HCT116 (cell line): ENCODE data around the gene SLC7A5. TPM values are rescaled to one million over a fixed set of nuclear protein-coding genes. Genes with fewer than 3 reads are reported as not detected.

Experiments used
- ATAC-seq: fragments of 200-7000 bp; cut with Tn5 transposase; 2 replicates; pipeline ENCODE4 v1.9.1; 2020; ENCODE audit warnings: mild to moderate bottlenecking, moderate library complexity
- BruUV-seq: library from RNA; stranded (reverse); fragments of 400-500 nt; replicated peaks from 2 replicates; lab custom pipeline; 2021; lab: Mats Ljungman, UMichigan
- CTCF ChIA-PET: fragments of 300-600 bp; sonication (Branson Sonifier 250); formaldehyde crosslinking; loops from one replicate; lab custom pipeline; 2021; ENCODE audit warnings: antibody characterized with exemption; lab: Charles Lee
- POLR2A ChIA-PET: fragments of 300-600, 350-600 bp; sonication (Branson Sonifier 250); formaldehyde crosslinking; loops from one replicate; lab custom pipeline; 2021; ENCODE audit warnings: antibody characterized with exemption; lab: Charles Lee
- RAD21 ChIA-PET, 2 experiments: fragments of 300-600 bp; sonication (Branson Sonifier 250); formaldehyde crosslinking; loops; one replicate each; lab custom pipeline; 2023; ENCODE audit warnings: low total read pairs in 2 of 2; ENCODE audit not compliant: uncharacterized antibody in 2 of 2, unreplicated experiment in 2 of 2, low non-redundant PET in 1 of 2; lab: Charles Lee
- DNase-seq: peaks from one replicate; pipeline ENCODE4 v3.0.0-alpha.2; 2010; ENCODE audit warnings: low read depth, low spot score
- H2AFZ ChIP-seq: fragments of 200-600 bp; shearing (Covaris generic), sonication (generic); 2 replicates; pipeline ENCODE4 v1.6.1; 2017; ENCODE audit warnings: low read depth, mixed run types, mixed read lengths, antibody characterized with exemption, low read length; ENCODE audit not compliant: poor library complexity, severe bottlenecking
- H3K27ac ChIP-seq: 2 replicates; pipeline ENCODE4 v1.5.1; 2012; ENCODE audit warnings: low read depth, low read length
- H3K27me3 ChIP-seq: fragments of 200-600 bp; sonication (generic); 2 replicates; pipeline ENCODE4 v1.6.1; 2016; ENCODE audit warnings: mixed run types, low read length, mixed read lengths; ENCODE audit not compliant: insufficient read depth
- H3K36me3 ChIP-seq, 2 experiments: fragments of 200-500 bp in 1 of 2; fragments of 200-600 bp in 1 of 2; sonication (Bioruptor generic) in 1 of 2; sonication (generic) in 1 of 2; 2 replicates each; pipeline versions ENCODE4 v1.5.1 to v1.6.1; 2014 to 2016; ENCODE audit warnings: low read length in 2 of 2, inconsistent platforms in 1 of 2, mixed read lengths in 1 of 2, mixed run types in 1 of 2; ENCODE audit not compliant: insufficient read depth in 2 of 2, control insufficient read depth in 1 of 2
- H3K4me1 ChIP-seq, 2 experiments: fragments of 200-600 bp in 1 of 2; sonication (generic) in 1 of 2; 2 replicates each; pipeline versions ENCODE4 v1.5.1 to v1.6.1; 2012 to 2017; ENCODE audit warnings: low read length in 2 of 2, inconsistent platforms in 1 of 2, mild to moderate bottlenecking in 1 of 2, mixed read lengths in 1 of 2, mixed run types in 1 of 2, moderate library complexity in 1 of 2; ENCODE audit not compliant: insufficient read depth in 2 of 2, control insufficient read depth in 1 of 2
- H3K4me2 ChIP-seq: fragments of 200-600 bp; sonication (generic); 2 replicates; pipeline ENCODE4 v1.6.1; 2017; ENCODE audit warnings: mixed run types, low read length, mixed read lengths
- H3K4me3 ChIP-seq, 2 experiments: fragments of 200-600 bp in 1 of 2; sonication (generic) in 1 of 2; replicated peaks in 1 of 2; 2 replicates each; pipeline ENCODE4 v1.5.1; 2011 to 2016; ENCODE audit warnings: low read length in 2 of 2, control low read depth in 1 of 2, low read depth in 1 of 2, mild to moderate bottlenecking in 1 of 2, mixed read lengths in 1 of 2, mixed run types in 1 of 2
- H3K79me2 ChIP-seq: fragments of 200-600 bp; sonication (generic); 2 replicates; pipeline ENCODE4 v1.6.1; 2017; ENCODE audit warnings: mild to moderate bottlenecking, mixed run types, low read length, moderate library complexity, mixed read lengths; ENCODE audit not compliant: insufficient read depth
- H3K9ac ChIP-seq: fragments of 200-600 bp; sonication (generic); 2 replicates; pipeline ENCODE4 v1.6.1; 2016; ENCODE audit warnings: low read length, mixed read lengths
- H3K9me2 ChIP-seq: fragments of 200-600 bp; sonication (generic), shearing (Covaris generic); 2 replicates; pipeline ENCODE4 v1.6.1; 2017; ENCODE audit warnings: mixed run types, mild to moderate bottlenecking, moderate library complexity; ENCODE audit not compliant: insufficient read depth
- H3K9me3 ChIP-seq, 2 experiments: fragments of 200-500 bp in 1 of 2; fragments of 200-600 bp in 1 of 2; sonication (Bioruptor generic) in 1 of 2; sonication (generic) in 1 of 2; 2 replicates each; pipeline ENCODE4 v1.6.1; 2014 to 2017; ENCODE audit warnings: low read length in 2 of 2, mixed read lengths in 2 of 2, inconsistent platforms in 1 of 2, low read depth in 1 of 2, mild to moderate bottlenecking in 1 of 2, mixed run types in 1 of 2, moderate library complexity in 1 of 2; ENCODE audit not compliant: control insufficient read depth in 1 of 2, insufficient read depth in 1 of 2
- H4K20me1 ChIP-seq: fragments of 200-600 bp; sonication (generic), shearing (Covaris generic); 2 replicates; pipeline ENCODE4 v1.6.1; 2017; ENCODE audit warnings: mixed run types, mild to moderate bottlenecking, moderate library complexity; ENCODE audit not compliant: insufficient read depth
- CBX3 ChIP-seq: IDR thresholded peaks from 2 replicates; pipeline ENCODE4 v1.6.1; 2012; ENCODE audit warnings: low read depth
- CEBPB ChIP-seq: IDR thresholded peaks from 2 replicates; pipeline ENCODE4 v1.6.1; 2012; ENCODE audit warnings: low read depth
- ELF1 ChIP-seq: IDR thresholded peaks from 2 replicates; pipeline ENCODE4 v1.6.1; 2012; ENCODE audit warnings: low read depth, borderline replicate concordance
- FOSL1 ChIP-seq: IDR thresholded peaks from 2 replicates; pipeline ENCODE4 v1.6.1; 2012; ENCODE audit warnings: low read depth
- JUND ChIP-seq: IDR thresholded peaks from 2 replicates; pipeline ENCODE4 v1.6.1; 2012
- POLR2A ChIP-seq: IDR thresholded peaks from 2 replicates; pipeline ENCODE4 v1.7.0; 2011; ENCODE audit warnings: borderline replicate concordance; ENCODE audit not compliant: insufficient read depth, insufficient read length; ENCODE audit errors: extremely low read depth
- POLR2AphosphoS5 ChIP-seq: IDR thresholded peaks from 2 replicates; pipeline ENCODE4 v1.6.1; 2011; ENCODE audit warnings: mild to moderate bottlenecking, low read depth, low read length, moderate library complexity
- SIN3A ChIP-seq: IDR thresholded peaks from 2 replicates; pipeline ENCODE4 v1.6.1; 2012; ENCODE audit warnings: low read depth
- SRF ChIP-seq: IDR thresholded peaks from 2 replicates; pipeline ENCODE4 v1.6.1; 2012; ENCODE audit warnings: low read depth
- ZFX ChIP-seq: fragments of 450-650 bp; IDR thresholded peaks from 2 replicates; pipeline ENCODE4 v1.6.1; 2017
- intact Hi-C: fragments of 100-400 bp; cut with micrococcal nuclease; formaldehyde crosslinking; loops from 2 replicates; pipeline ENCODE4 v1.10.0; 2022
- total RNA-seq: library from RNA; stranded (reverse); gene quantifications from one replicate; pipeline ENCODE4 v1.2.1, GENCODE V29; 2021; ENCODE audit not compliant: unreplicated experiment
- TF ChIP-seq, protein P1 (sequence below): IDR thresholded peaks from 2 replicates; pipeline ENCODE4 v1.6.1; 2012
- TF ChIP-seq, protein P2 (sequence below): IDR thresholded peaks from 2 replicates; pipeline ENCODE4 v1.6.1; 2011; ENCODE audit warnings: mild to moderate bottlenecking, low read length, moderate library complexity; ENCODE audit not compliant: insufficient replicate concordance; ENCODE audit errors: extremely low read depth
- TF ChIP-seq, protein P3 (sequence below): IDR thresholded peaks from 2 replicates; pipeline ENCODE4 v1.6.1; 2012

The SLC7A5 gene
- total RNA-seq, 1 experiment from 2014 or later = 482 TPM

DNA sequence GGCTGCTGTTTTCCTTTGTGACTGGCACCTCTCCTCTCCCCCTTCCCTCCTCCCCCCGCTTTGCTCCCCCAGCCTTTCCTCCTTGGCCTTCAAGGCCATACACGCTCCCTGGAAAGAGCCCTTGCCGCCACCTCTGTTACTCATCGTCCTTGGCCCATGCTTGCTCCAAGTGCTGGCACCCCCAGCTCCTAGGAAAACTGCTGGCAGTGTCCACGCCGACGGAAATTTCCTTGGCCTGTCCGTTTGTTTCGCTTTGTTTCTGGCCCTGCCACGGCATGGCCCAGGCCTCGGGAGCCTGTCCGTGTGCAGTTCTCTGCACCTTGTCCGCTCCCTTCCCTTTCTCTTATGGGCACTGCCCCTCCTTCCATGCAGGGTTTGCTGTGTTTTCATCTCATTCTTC is 49.0 kb upstream of the SLC7A5 start:
- H3K9me3 ChIP-seq = no peaks in the 10 kb centered on the region
- intact Hi-C loops = no loop called here
- no TSS peak for BruUV-seq
- no peaks in the 10 kb centered on the region for H3K36me3 ChIP-seq
- TF ChIP-seq, protein P1, sequence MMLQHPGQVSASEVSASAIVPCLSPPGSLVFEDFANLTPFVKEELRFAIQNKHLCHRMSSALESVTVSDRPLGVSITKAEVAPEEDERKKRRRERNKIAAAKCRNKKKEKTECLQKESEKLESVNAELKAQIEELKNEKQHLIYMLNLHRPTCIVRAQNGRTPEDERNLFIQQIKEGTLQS = no peak
- TF ChIP-seq CBX3 = no peak
- TF ChIP-seq, protein P2, sequence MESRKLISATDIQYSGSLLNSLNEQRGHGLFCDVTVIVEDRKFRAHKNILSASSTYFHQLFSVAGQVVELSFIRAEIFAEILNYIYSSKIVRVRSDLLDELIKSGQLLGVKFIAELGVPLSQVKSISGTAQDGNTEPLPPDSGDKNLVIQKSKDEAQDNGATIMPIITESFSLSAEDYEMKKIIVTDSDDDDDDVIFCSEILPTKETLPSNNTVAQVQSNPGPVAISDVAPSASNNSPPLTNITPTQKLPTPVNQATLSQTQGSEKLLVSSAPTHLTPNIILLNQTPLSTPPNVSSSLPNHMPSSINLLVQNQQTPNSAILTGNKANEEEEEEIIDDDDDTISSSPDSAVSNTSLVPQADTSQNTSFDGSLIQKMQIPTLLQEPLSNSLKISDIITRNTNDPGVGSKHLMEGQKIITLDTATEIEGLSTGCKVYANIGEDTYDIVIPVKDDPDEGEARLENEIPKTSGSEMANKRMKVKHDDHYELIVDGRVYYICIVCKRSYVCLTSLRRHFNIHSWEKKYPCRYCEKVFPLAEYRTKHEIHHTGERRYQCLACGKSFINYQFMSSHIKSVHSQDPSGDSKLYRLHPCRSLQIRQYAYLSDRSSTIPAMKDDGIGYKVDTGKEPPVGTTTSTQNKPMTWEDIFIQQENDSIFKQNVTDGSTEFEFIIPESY = no peak
- TF ChIP-seq JUND = no peak
- no peak for TF ChIP-seq POLR2A
- TF ChIP-seq FOSL1 = no peak
- TF ChIP-seq, protein P3, sequence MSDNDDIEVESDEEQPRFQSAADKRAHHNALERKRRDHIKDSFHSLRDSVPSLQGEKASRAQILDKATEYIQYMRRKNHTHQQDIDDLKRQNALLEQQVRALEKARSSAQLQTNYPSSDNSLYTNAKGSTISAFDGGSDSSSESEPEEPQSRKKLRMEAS = no peak
- TF ChIP-seq POLR2AphosphoS5 = no peak
- no peak for TF ChIP-seq ELF1
- TF ChIP-seq ZFX = no peak
- no peak for TF ChIP-seq SIN3A
- TF ChIP-seq SRF = no peak
- no peak for TF ChIP-seq CEBPB
- TF ChIP-seq, all 23 proteins: peak for 0
- no peak overlapping the region for H3K27ac ChIP-seq
- RAD21 ChIA-PET = no interaction called here
- no peak overlapping the region for H3K9ac ChIP-seq
- no peaks in the 10 kb centered on the region for H3K79me2 ChIP-seq
- no peak overlapping the region for H2AFZ ChIP-seq
- CTCF ChIA-PET = no interaction called here
- ATAC-seq = no peak
- no peak for DNase-seq
- no peaks in the 10 kb centered on the region for H3K27me3 ChIP-seq
- H3K4me2 ChIP-seq = no peak overlapping the region
- no peaks in the 10 kb centered on the region for H3K9me2 ChIP-seq
- POLR2A ChIA-PET = interaction anchor here (0.7 kb wide), 1 partner anchor 27 kb away, joined by 3 read pairs; no protein-coding TSS in a partner anchor
- no peaks in the 10 kb centered on the region for H4K20me1 ChIP-seq
- H3K4me3 ChIP-seq = no peak overlapping the region
- H3K4me1 ChIP-seq = peaks cover 0 to 6% of the 10 kb centered on the region in 2 experiments; a peak in 1 of 4 replicates
